Neural progenitor cell (in vitro differentiated cells): ENCODE data around the gene OR2AE1. TPM values are rescaled to one million over a fixed set of nuclear protein-coding genes. Genes with fewer than 3 reads are reported as not detected.
"Not testable (repeated sequence)": the region's sequence is repeated elsewhere in the genome, so short reads cannot be mapped to it uniquely, and the experiment has no call there.

Experiments
- DNase-seq: peaks from one replicate; pipeline ENCODE4 v3.0.0-alpha.2; 2016; ENCODE audit warnings: low spot score
- H2AFZ ChIP-seq: fragments of 200-600 bp; sonication (generic); replicated peaks from 2 replicates; pipeline ENCODE4 v1.6.1; 2016; ENCODE audit warnings: antibody characterized with exemption
- H3F3A ChIP-seq: fragments of 200-600 bp; sonication (generic); 2 replicates; pipeline ENCODE4 v1.6.1; 2016; ENCODE audit warnings: antibody characterized with exemption, low read depth
- H3K27ac ChIP-seq: fragments of 200-600 bp; sonication (generic); 2 replicates; pipeline ENCODE4 v1.5.1; 2016; ENCODE audit warnings: mild to moderate bottlenecking
- H3K27me3 ChIP-seq: fragments of 200-600 bp; sonication (generic); 2 replicates; pipeline ENCODE4 v1.6.1; 2016; ENCODE audit warnings: mild to moderate bottlenecking, moderate library complexity
- H3K36me3 ChIP-seq: fragments of 200-600 bp; sonication (generic); 2 replicates; pipeline ENCODE4 v1.5.1; 2016
- H3K4me1 ChIP-seq: fragments of 200-600 bp; sonication (generic); 2 replicates; pipeline ENCODE4 v1.6.1; 2016; ENCODE audit warnings: mixed run types
- H3K4me2 ChIP-seq: fragments of 200-600 bp; sonication (generic); 2 replicates; pipeline ENCODE4 v1.6.1; 2016
- H3K4me3 ChIP-seq: fragments of 200-600 bp; sonication (generic); 2 replicates; pipeline ENCODE4 v1.5.1; 2016
- H3K79me2 ChIP-seq: fragments of 200-600 bp; sonication (generic); 2 replicates; pipeline ENCODE4 v1.6.1; 2016; ENCODE audit warnings: low read depth
- H3K9ac ChIP-seq: fragments of 200-600 bp; sonication (generic); 2 replicates; pipeline ENCODE4 v1.6.1; 2016
- H3K9me3 ChIP-seq: fragments of 200-600 bp; sonication (generic); 2 replicates; pipeline ENCODE4 v1.5.1; 2016; ENCODE audit warnings: low read depth
- H4K20me1 ChIP-seq: fragments of 200-600 bp; sonication (generic); 2 replicates; pipeline ENCODE4 v1.6.1; 2016; ENCODE audit warnings: low read depth
- H3K27ac Mint-ChIP-seq: 3 replicates; pipeline ENCODE4 v1.8.0; 2021; ENCODE audit warnings: mixed read lengths
- H3K27me3 Mint-ChIP-seq: 2 replicates; pipeline ENCODE4 v1.8.0; 2022; ENCODE audit warnings: low read depth, mild to moderate bottlenecking, inconsistent platforms, moderate library complexity, mixed read lengths; ENCODE audit not compliant: insufficient read depth
- H3K36me3 Mint-ChIP-seq: 3 replicates; pipeline ENCODE4 v1.8.0; 2021; ENCODE audit warnings: mixed read lengths
- H3K4me1 Mint-ChIP-seq: 3 replicates; pipeline ENCODE4 v1.8.0; 2021; ENCODE audit warnings: mixed read lengths
- H3K4me3 Mint-ChIP-seq: 3 replicates; pipeline ENCODE4 v1.8.0; 2021; ENCODE audit warnings: mild to moderate bottlenecking, moderate library complexity, mixed read lengths
- H3K9me3 Mint-ChIP-seq: 3 replicates; pipeline ENCODE4 v1.8.0; 2020; ENCODE audit warnings: mixed read lengths
- EZH2 ChIP-seq: fragments of 200-600 bp; sonication (generic); IDR thresholded peaks from 2 replicates; pipeline ENCODE4 v1.6.1; 2017; ENCODE audit warnings: antibody characterized with exemption, mild to moderate bottlenecking, moderate library complexity
- EZH2phosphoT487 ChIP-seq: fragments of 200-600 bp; sonication (generic); IDR thresholded peaks from 2 replicates; pipeline ENCODE4 v1.6.1; 2017; ENCODE audit warnings: antibody characterized with exemption
- total RNA-seq: library from RNA; depleted of rRNA; stranded (reverse); fragments of >200 nt; gene quantifications from 2 replicates; pipeline ENCODE4 v1.2.3, GENCODE V29; 2015; ENCODE audit warnings: low replicate concordance
- TF ChIP-seq, protein P1 (sequence below): fragments of 200-600 bp; sonication (generic); IDR thresholded peaks from 2 replicates; pipeline ENCODE4 v1.5.1; 2017; ENCODE audit warnings: antibody characterized with exemption, mild to moderate bottlenecking

The OR2AE1 gene
- total RNA-seq, 1 donor from 2014 or later = not detected

DNA sequence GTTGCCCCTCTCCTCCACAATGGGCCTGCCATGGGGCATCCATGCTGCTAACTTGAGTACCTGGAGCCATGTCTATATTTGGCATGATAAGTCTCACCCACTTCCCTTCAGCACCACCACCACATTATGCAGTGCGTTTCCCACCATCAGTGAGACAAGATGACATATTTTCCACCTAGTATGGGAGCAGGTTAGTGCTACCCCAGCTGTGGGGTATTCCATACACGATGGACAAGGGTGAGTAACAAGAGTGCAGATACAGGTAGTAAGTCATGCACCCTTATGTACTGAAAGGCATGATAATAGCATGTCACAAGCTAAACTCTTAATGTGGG lies 21.2 kb upstream of the OR2AE1 start:
- no peaks in the 10 kb centered on the region for H3K79me2 ChIP-seq
- no peaks in the 10 kb centered on the region for H3K4me1 Mint-ChIP-seq
- H4K20me1 ChIP-seq = no peaks in the 10 kb centered on the region

DNA sequence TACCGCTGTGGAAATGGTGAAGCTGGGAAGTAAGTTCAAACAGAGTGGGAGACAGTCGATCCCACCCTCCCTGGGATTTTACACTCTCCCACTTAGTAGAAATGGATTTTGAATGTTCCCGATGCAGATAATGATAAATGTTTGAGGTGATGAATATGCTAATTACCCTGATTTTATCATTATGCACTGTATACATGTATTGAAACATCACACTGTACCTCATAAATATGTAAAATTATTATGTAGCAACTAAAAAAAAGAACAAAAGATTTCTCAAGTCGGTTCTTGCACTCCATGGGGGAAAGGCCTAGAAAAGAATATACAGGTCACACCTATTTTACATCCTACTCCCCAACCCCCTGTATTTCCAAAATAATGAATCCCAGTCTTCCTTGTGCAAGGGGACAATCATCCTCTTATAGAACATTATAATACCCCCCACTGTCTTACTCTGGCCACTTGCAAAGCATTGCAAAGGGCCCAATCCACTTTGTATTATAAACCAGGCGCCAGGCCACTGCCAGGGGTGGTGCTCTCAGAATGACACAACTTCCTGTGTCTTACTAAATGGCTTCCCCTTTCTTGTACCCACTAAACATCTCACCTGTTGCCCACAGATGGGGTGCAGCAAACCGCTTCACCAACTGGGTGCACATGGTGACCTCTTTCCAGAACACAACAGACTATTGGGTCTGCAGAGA lies 20.6 kb upstream of the OR2AE1 start:
- Mint-ChIP-seq H3K27me3 (no peaks in the 10 kb centered on the region), H3K4me3 (no peak overlapping the region), H3K4me1 (no peaks in the 10 kb centered on the region), H3K36me3 (no peaks in the 10 kb centered on the region), H3K9me3 (no peaks in the 10 kb centered on the region), H3K27ac (no peak overlapping the region)
- no peaks in the 10 kb centered on the region for H3F3A ChIP-seq
- no peaks in the 10 kb centered on the region for H3K4me1 ChIP-seq
- H4K20me1 ChIP-seq = no peaks in the 10 kb centered on the region
- no peaks in the 10 kb centered on the region for H3K79me2 ChIP-seq
- DNase-seq = no peak
- H2AFZ ChIP-seq = no peak overlapping the region
- no peaks in the 10 kb centered on the region for H3K9me3 ChIP-seq
- no peak overlapping the region for H3K27ac ChIP-seq
- H3K27me3 ChIP-seq = no peaks in the 10 kb centered on the region
- H3K4me3 ChIP-seq = no peak overlapping the region
- H3K36me3 ChIP-seq = no peaks in the 10 kb centered on the region
- no peak overlapping the region for H3K9ac ChIP-seq
- no peak for TF ChIP-seq EZH2
- TF ChIP-seq EZH2phosphoT487 = no peak
- no peak overlapping the region for H3K4me2 ChIP-seq

More for the DNA sequence above, 21.2 kb upstream of the OR2AE1 start:
- Mint-ChIP-seq H3K27ac (no peak overlapping the region), H3K27me3 (no peaks in the 10 kb centered on the region), H3K4me3 (no peak overlapping the region), H3K36me3 (no peaks in the 10 kb centered on the region), H3K9me3 (no peaks in the 10 kb centered on the region)
- H3K4me1 ChIP-seq = no peaks in the 10 kb centered on the region
- no peak overlapping the region for H3K9ac ChIP-seq
- H2AFZ ChIP-seq = no peak overlapping the region
- H3F3A ChIP-seq = no peaks in the 10 kb centered on the region
- no peaks in the 10 kb centered on the region for H3K27me3 ChIP-seq
- H3K4me2 ChIP-seq = no peak overlapping the region
- H3K9me3 ChIP-seq = no peaks in the 10 kb centered on the region
- no peak overlapping the region for H3K4me3 ChIP-seq
- TF ChIP-seq, protein P1, sequence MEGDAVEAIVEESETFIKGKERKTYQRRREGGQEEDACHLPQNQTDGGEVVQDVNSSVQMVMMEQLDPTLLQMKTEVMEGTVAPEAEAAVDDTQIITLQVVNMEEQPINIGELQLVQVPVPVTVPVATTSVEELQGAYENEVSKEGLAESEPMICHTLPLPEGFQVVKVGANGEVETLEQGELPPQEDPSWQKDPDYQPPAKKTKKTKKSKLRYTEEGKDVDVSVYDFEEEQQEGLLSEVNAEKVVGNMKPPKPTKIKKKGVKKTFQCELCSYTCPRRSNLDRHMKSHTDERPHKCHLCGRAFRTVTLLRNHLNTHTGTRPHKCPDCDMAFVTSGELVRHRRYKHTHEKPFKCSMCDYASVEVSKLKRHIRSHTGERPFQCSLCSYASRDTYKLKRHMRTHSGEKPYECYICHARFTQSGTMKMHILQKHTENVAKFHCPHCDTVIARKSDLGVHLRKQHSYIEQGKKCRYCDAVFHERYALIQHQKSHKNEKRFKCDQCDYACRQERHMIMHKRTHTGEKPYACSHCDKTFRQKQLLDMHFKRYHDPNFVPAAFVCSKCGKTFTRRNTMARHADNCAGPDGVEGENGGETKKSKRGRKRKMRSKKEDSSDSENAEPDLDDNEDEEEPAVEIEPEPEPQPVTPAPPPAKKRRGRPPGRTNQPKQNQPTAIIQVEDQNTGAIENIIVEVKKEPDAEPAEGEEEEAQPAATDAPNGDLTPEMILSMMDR = no peak
- no peak for TF ChIP-seq EZH2
- no peak for DNase-seq
- no peaks in the 10 kb centered on the region for H3K36me3 ChIP-seq
- no peak overlapping the region for H3K27ac ChIP-seq

GRCh38 chr7:99894738-99895137 lies 17.9 kb upstream of the OR2AE1 start:
- Histone ChIP-seq H4K20me1 (no peaks in the 10 kb centered on the region), H3K4me2 (no peak overlapping the region), H2AFZ (no peak overlapping the region), H3K9ac (no peak overlapping the region), H3K27me3 (no peaks in the 10 kb centered on the region), H3K79me2 (no peaks in the 10 kb centered on the region), H3K27ac (no peak overlapping the region), H3F3A (no peaks in the 10 kb centered on the region), H3K4me3 (no peak overlapping the region), H3K9me3 (no peaks in the 10 kb centered on the region), H3K4me1 (no peaks in the 10 kb centered on the region), H3K36me3 (no peaks in the 10 kb centered on the region)
- DNase-seq = no peak
- Mint-ChIP-seq H3K9me3 (peaks cover 5% of the 10 kb centered on the region), H3K27ac (no peak overlapping the region), H3K4me1 (no peaks in the 10 kb centered on the region), H3K4me3 (no peak overlapping the region), H3K27me3 (peaks cover 2% of the 10 kb centered on the region), H3K36me3 (peaks cover 2% of the 10 kb centered on the region)
- TF ChIP-seq, protein P1 = no peak
- no peak for TF ChIP-seq EZH2
- no peak for TF ChIP-seq EZH2phosphoT487

DNA sequence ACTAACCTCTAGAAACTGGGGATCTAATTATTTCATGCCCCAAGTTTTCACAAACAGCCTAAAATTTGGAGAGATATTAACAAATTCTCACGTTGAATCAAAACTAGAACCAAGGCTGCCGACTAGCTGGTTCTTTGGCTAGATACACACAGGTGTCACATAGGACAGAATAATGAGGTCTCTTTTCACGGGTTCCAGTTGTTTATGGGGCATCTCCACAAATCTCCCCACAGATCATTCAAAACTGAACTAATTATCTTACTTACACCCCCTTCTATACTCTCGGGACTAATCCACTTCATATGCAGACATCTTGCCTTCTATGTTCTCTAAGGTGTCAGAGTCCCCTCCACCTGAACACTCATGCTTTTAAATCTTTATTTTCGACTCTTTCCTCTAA lies 16.4 kb upstream of the OR2AE1 start:
- H3K4me1 ChIP-seq = no peaks in the 10 kb centered on the region
- H4K20me1 ChIP-seq = no peaks in the 10 kb centered on the region
- no peak overlapping the region for H3K27ac Mint-ChIP-seq
- no peaks in the 10 kb centered on the region for H3K27me3 ChIP-seq
- H3K36me3 ChIP-seq = no peaks in the 10 kb centered on the region
- TF ChIP-seq, protein P1 = no peak
- TF ChIP-seq EZH2phosphoT487 = no peak
- no peak for TF ChIP-seq EZH2
- H3K4me2 ChIP-seq = no peak overlapping the region
- H2AFZ ChIP-seq = no peak overlapping the region
- H3K27ac ChIP-seq = no peak overlapping the region
- H3K27me3 Mint-ChIP-seq = peaks cover 2% of the 10 kb centered on the region
- H3K4me3 ChIP-seq = no peak overlapping the region
- no peaks in the 10 kb centered on the region for H3K4me1 Mint-ChIP-seq
- H3K79me2 ChIP-seq = no peaks in the 10 kb centered on the region
- no peak for DNase-seq
- H3K9me3 ChIP-seq = no peaks in the 10 kb centered on the region
- H3K9me3 Mint-ChIP-seq = peaks cover 11% of the 10 kb centered on the region
- H3K9ac ChIP-seq = no peak overlapping the region
- H3K36me3 Mint-ChIP-seq = peaks cover 3% of the 10 kb centered on the region
- H3K4me3 Mint-ChIP-seq = no peak overlapping the region
- no peaks in the 10 kb centered on the region for H3F3A ChIP-seq

- not testable (repeated sequence) for H3K27me3 Mint-ChIP-seq, H3K4me3 Mint-ChIP-seq, H3K36me3 Mint-ChIP-seq, H3K36me3 ChIP-seq, H3F3A ChIP-seq, H3K27ac Mint-ChIP-seq, H3K27ac ChIP-seq, H3K79me2 ChIP-seq, H4K20me1 ChIP-seq, H3K4me1 Mint-ChIP-seq, H2AFZ ChIP-seq, H3K4me2 ChIP-seq, DNase-seq, H3K27me3 ChIP-seq, H3K4me1 ChIP-seq, H3K4me3 ChIP-seq, H3K9me3 ChIP-seq, H3K9ac ChIP-seq
- H3K9me3 Mint-ChIP-seq = peaks cover 14% of the 10 kb centered on the region
These were observed 13.5 kb upstream of the OR2AE1 start for GRCh38 chr7:99890348-99890747.

- H3K4me2 ChIP-seq, H3K4me3 ChIP-seq, H3K27me3 Mint-ChIP-seq, H3K36me3 Mint-ChIP-seq, H3F3A ChIP-seq, H3K27me3 ChIP-seq, H3K4me3 Mint-ChIP-seq, H3K79me2 ChIP-seq, H3K27ac ChIP-seq, H3K9ac ChIP-seq, H2AFZ ChIP-seq, H3K27ac Mint-ChIP-seq, H3K4me1 Mint-ChIP-seq, H3K4me1 ChIP-seq, H4K20me1 ChIP-seq, DNase-seq, H3K36me3 ChIP-seq, H3K9me3 ChIP-seq: not testable (repeated sequence)
- H3K9me3 Mint-ChIP-seq = peaks cover 17% of the 10 kb centered on the region
These were observed 11.5 kb upstream of the OR2AE1 start for GRCh38 chr7:99888366-99888765.
